OCI-LY7 (cell line): Measurements from ENCODE around the gene CTU2. TPM values are rescaled to one million over a fixed set of nuclear protein-coding genes. Genes with fewer than 3 reads are reported as not detected.
A peak's percentile ranks its signal among the peaks of the same experiment; 100 is the strongest.

ENCODE experiments used
- BruUV-seq: library from RNA; stranded (reverse); fragments of 400-500 nt; replicated peaks from 2 replicates; lab custom pipeline; 2021; lab: Mats Ljungman, UMichigan
- CTCF ChIA-PET: fragments of 300-600 bp; sonication (Branson Sonifier 250); formaldehyde crosslinking; loops from one replicate; lab custom pipeline; 2022; ENCODE audit warnings: antibody characterized with exemption; ENCODE audit not compliant: unreplicated experiment; lab: Charles Lee
- POLR2A ChIA-PET: fragments of 300-600 bp; sonication (Branson Sonifier 250); formaldehyde crosslinking; loops from one replicate; lab custom pipeline; 2022; ENCODE audit warnings: antibody characterized with exemption; lab: Charles Lee
- DNase-seq: peaks from one replicate; pipeline ENCODE4 v3.0.0-alpha.2; 2015; ENCODE audit warnings: low spot score
- H2AFZ ChIP-seq: fragments of 200-600 bp; sonication (generic), shearing (Covaris generic); 2 replicates; pipeline ENCODE4 v1.6.1; 2014; ENCODE audit warnings: mild to moderate bottlenecking, antibody characterized with exemption, low read length, moderate library complexity
- H3K27ac ChIP-seq: fragments of 200-600 bp; sonication (generic); 2 replicates; pipeline ENCODE4 v1.5.1; 2014; ENCODE audit warnings: mixed run types, low read depth, mild to moderate bottlenecking, moderate library complexity, low read length, inconsistent platforms; ENCODE audit not compliant: poor library complexity, severe bottlenecking
- H3K36me3 ChIP-seq: fragments of 200-600 bp; sonication (generic); 2 replicates; pipeline ENCODE4 v1.6.1; 2014; ENCODE audit warnings: mild to moderate bottlenecking, antibody characterized with exemption, low read length, moderate library complexity, mixed read lengths; ENCODE audit not compliant: insufficient read depth
- H3K4me1 ChIP-seq: fragments of 200-600 bp; sonication (generic); 2 replicates; pipeline ENCODE4 v1.5.1; 2014; ENCODE audit warnings: mild to moderate bottlenecking, low read length; ENCODE audit not compliant: insufficient read depth, poor library complexity, severe bottlenecking
- H3K4me2 ChIP-seq: fragments of 200-600 bp; sonication (generic); 2 replicates; pipeline ENCODE4 v1.6.1; 2014; ENCODE audit warnings: mild to moderate bottlenecking, low read length
- H3K4me3 ChIP-seq: fragments of 200-600 bp; sonication (generic); 2 replicates; pipeline ENCODE4 v1.5.1; 2014; ENCODE audit warnings: mild to moderate bottlenecking, low read depth, low read length; ENCODE audit not compliant: poor library complexity, severe bottlenecking
- H3K79me2 ChIP-seq: fragments of 200-600 bp; sonication (generic); 2 replicates; pipeline ENCODE4 v1.6.1; 2016; ENCODE audit warnings: low read depth, mild to moderate bottlenecking, low read length, moderate library complexity, mixed read lengths; ENCODE audit not compliant: insufficient read depth
- H3K9me2 ChIP-seq: fragments of 200-600 bp; sonication (generic); 2 replicates; pipeline ENCODE4 v1.6.1; 2016; ENCODE audit warnings: mild to moderate bottlenecking, low read length, mixed read lengths; ENCODE audit not compliant: insufficient read depth
- H3K9me3 ChIP-seq: fragments of 200-600 bp; sonication (generic); 2 replicates; pipeline ENCODE4 v1.6.1; 2014; ENCODE audit warnings: mild to moderate bottlenecking, mixed run types, low read length, mixed read lengths
- H4K20me1 ChIP-seq: fragments of 200-600 bp; sonication (generic); 2 replicates; pipeline ENCODE4 v1.6.1; 2014; ENCODE audit warnings: mild to moderate bottlenecking, antibody characterized with exemption, low read length, moderate library complexity, mixed read lengths; ENCODE audit not compliant: insufficient read depth
- EZH2phosphoT487 ChIP-seq: fragments of 200-600 bp; sonication (generic); IDR thresholded peaks from 2 replicates; pipeline ENCODE4 v1.6.1; 2018; ENCODE audit warnings: low read depth, borderline replicate concordance, mild to moderate bottlenecking, mixed run types, antibody characterized with exemption, low read length, moderate library complexity, mixed read lengths
- intact Hi-C: fragments of 100-400 bp; cut with micrococcal nuclease; formaldehyde crosslinking; loops from one replicate; pipeline ENCODE4 v1.10.0; 2022; ENCODE audit not compliant: unreplicated experiment
- total RNA-seq, 2 experiments: library from RNA; depleted of rRNA in 1 of 2; stranded (reverse); fragments of >200 nt in 1 of 2; shearing (Covaris generic) in 1 of 2; gene quantifications; 2 replicates each; pipeline ENCODE4 v1.2.3, GENCODE V29; 2014 to 2022
- TF ChIP-seq, protein P1 (sequence below): fragments of 200-600 bp; sonication (generic); conservative IDR thresholded peaks from 2 replicates; pipeline ENCODE4 v1.5.1; 2014; ENCODE audit warnings: mild to moderate bottlenecking, antibody characterized with exemption, low read length, moderate library complexity, mixed read lengths

The CTU2 gene
- total RNA-seq, 2 experiments from 2014 or later: 21.9 to 24.4 TPM

DNA sequence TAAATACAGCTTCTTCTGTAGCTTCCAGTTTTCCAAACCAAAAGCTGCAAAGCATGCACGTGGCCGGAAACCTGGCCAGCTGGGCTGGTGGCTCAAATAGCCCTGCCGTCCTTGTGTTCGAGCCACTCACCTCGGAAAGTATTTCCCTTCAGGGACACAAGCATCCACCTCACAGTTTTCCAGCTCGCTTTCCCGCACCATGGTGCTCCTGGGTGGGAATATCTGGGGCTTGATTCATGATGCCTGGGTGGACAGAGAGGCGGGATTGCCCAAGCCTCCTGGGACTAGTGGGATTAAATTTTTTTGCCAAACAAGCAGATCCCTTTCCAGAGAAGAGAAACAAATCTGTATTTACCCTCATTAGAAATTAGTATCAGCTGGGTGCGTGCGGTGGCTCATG lies 36.3 kb upstream of the CTU2 start:
- H4K20me1 ChIP-seq: no peaks in the 10 kb centered on the region
- no peak for TF ChIP-seq EZH2phosphoT487
- TF ChIP-seq, protein P1, sequence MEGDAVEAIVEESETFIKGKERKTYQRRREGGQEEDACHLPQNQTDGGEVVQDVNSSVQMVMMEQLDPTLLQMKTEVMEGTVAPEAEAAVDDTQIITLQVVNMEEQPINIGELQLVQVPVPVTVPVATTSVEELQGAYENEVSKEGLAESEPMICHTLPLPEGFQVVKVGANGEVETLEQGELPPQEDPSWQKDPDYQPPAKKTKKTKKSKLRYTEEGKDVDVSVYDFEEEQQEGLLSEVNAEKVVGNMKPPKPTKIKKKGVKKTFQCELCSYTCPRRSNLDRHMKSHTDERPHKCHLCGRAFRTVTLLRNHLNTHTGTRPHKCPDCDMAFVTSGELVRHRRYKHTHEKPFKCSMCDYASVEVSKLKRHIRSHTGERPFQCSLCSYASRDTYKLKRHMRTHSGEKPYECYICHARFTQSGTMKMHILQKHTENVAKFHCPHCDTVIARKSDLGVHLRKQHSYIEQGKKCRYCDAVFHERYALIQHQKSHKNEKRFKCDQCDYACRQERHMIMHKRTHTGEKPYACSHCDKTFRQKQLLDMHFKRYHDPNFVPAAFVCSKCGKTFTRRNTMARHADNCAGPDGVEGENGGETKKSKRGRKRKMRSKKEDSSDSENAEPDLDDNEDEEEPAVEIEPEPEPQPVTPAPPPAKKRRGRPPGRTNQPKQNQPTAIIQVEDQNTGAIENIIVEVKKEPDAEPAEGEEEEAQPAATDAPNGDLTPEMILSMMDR: no peak
- H3K36me3 ChIP-seq: peaks cover 22% of the 10 kb centered on the region
- no peak overlapping the region for H3K27ac ChIP-seq
- H3K9me2 ChIP-seq: no peaks in the 10 kb centered on the region
- no peak overlapping the region for H3K4me3 ChIP-seq
- H3K4me2 ChIP-seq: no peak overlapping the region
- no peak overlapping the region for H2AFZ ChIP-seq
- DNase-seq: no peak
- ChIA-PET POLR2A (no interaction called here), CTCF (no interaction called here)
- peaks cover 11% of the 10 kb centered on the region for H3K4me1 ChIP-seq
- intact Hi-C loops: loop anchor here (10.0 kb wide), 1 partner anchor 215 kb away; the partner anchor contains the start of gene ZFPM1
- no TSS peak for BruUV-seq
- no peaks in the 10 kb centered on the region; the same call in 1 of the 2 replicates for H3K79me2 ChIP-seq
- H3K9me3 ChIP-seq: no peaks in the 10 kb centered on the region

DNA sequence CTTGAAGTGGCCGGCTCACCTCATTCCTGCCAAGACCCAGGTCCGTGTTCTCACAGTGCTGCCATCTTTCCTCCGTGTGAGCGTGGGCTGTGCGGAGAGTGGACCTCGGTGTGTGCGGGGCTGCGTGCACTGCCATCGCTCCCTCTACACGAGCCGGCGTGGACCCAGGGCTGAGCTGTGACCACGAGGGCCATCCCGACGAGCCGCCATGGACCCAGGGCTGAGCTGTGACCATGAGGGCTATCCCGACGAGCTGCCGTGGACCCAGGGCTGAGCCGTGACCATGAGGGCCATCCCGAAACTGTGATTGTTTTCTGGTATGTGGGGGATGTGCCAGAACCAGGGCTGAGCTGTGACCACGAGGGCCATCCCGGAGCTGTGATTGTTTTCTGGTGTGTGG lies 34.5 kb upstream of the CTU2 start:
- Histone ChIP-seq H4K20me1 (no peaks in the 10 kb centered on the region), H3K79me2 (no peaks in the 10 kb centered on the region), H2AFZ (no peak overlapping the region), H3K4me1 (no peaks in the 10 kb centered on the region), H3K27ac (no peak overlapping the region), H3K4me2 (no peak overlapping the region), H3K9me3 (no peaks in the 10 kb centered on the region), H3K36me3 (peaks cover 26% of the 10 kb centered on the region), H3K4me3 (no peak overlapping the region), H3K9me2 (no peaks in the 10 kb centered on the region)
- TF ChIP-seq, protein P1: no peak
- no peak for TF ChIP-seq EZH2phosphoT487
- ChIA-PET CTCF (no interaction called here), POLR2A (no interaction called here)
- BruUV-seq: no TSS peak
- intact Hi-C loops: no loop called here
- no peak for DNase-seq

DNA sequence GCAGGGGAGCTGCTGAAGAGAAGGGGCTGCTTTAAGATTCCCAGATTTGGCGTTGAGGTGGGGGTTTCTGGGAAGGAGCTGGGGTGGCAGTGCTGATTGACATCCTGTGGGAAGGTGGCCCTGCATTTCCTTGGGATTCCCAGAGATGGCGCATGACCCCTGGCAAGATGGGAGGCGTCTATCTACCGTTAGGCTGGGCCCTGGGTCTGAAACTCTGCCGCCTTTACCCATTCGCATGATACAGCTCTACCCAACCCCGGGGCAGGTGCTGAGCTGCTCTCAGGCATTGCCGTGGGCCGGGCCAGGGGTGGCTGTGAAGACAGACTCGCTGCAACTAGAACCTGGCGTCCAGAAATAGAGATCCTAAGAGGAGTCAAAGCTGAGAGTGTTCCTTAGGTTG lies 33.5 kb upstream of the CTU2 start:
- no peaks in the 10 kb centered on the region for H3K9me2 ChIP-seq
- DNase-seq: no peak
- H3K9me3 ChIP-seq: no peaks in the 10 kb centered on the region
- no peaks in the 10 kb centered on the region for H3K4me1 ChIP-seq
- H3K4me2 ChIP-seq: no peak overlapping the region
- TF ChIP-seq, protein P1: peak; percentile 42
- no peak for TF ChIP-seq EZH2phosphoT487
- H3K27ac ChIP-seq: no peak overlapping the region
- intact Hi-C loops: no loop called here
- no peaks in the 10 kb centered on the region for H3K79me2 ChIP-seq
- H3K36me3 ChIP-seq: peaks cover 26% of the 10 kb centered on the region
- no TSS peak for BruUV-seq
- H3K4me3 ChIP-seq: no peak overlapping the region
- POLR2A ChIA-PET: interaction anchor here (0.6 kb wide), 1 partner anchor 10 kb away, joined by 3 read pairs; the partner anchor contains the start of gene MVD
- CTCF ChIA-PET: no interaction called here
- no peak overlapping the region for H2AFZ ChIP-seq
- no peaks in the 10 kb centered on the region for H4K20me1 ChIP-seq
